DMS153 treated with DMSO at 0.1 percent for 48 hours (cell line): ENCODE measurements around the gene DIP2C.

Experiments used
- DNase-seq: peaks from one replicate; lab custom pipeline; 2025; ENCODE audit not compliant: unreplicated experiment; lab: John Stamatoyannopoulos, UW

Gene DIP2C

GRCh38 chr10:385571-386300 is 303.7 kb downstream of the DIP2C start:
- DNase-seq = no peak

- no peak for DNase-seq
Observed at GRCh38 chr10:384538-385305, 304.7 kb downstream of the DIP2C start.

- no peak for DNase-seq
Observed at GRCh38 chr10:383519-383918, 305.9 kb downstream of the DIP2C start.

- no peak for DNase-seq
Observed at GRCh38 chr10:381805-382204, 307.7 kb downstream of the DIP2C start.

- no peak for DNase-seq
Observed at GRCh38 chr10:381346-381745, 308.1 kb downstream of the DIP2C start.

- no peak for DNase-seq
Observed at GRCh38 chr10:380313-380940, 309.0 kb downstream of the DIP2C start.

- DNase-seq = no peak
Observed at GRCh38 chr10:378930-379704, 310.4 kb downstream of the DIP2C start.

- DNase-seq = no peak
Observed at GRCh38 chr10:378230-378929, 311.1 kb downstream of the DIP2C start.

- DNase-seq = no peak
Observed at GRCh38 chr10:377228-377627, 312.2 kb downstream of the DIP2C start.

- no peak for DNase-seq
Observed at GRCh38 chr10:375815-376505, 313.5 kb downstream of the DIP2C start.

- DNase-seq = no peak
Observed at GRCh38 chr10:374354-374753, 315.1 kb downstream of the DIP2C start.

GRCh38 chr10:373526-374309 is 315.8 kb downstream of the DIP2C start:
- no peak for DNase-seq

- no peak for DNase-seq
Observed at GRCh38 chr10:373015-373414, 316.5 kb downstream of the DIP2C start.

- DNase-seq = no peak
Observed at GRCh38 chr10:372566-372965, 316.9 kb downstream of the DIP2C start.

GRCh38 chr10:371515-371914 is 318.0 kb downstream of the DIP2C start:
- DNase-seq = no peak

- DNase-seq = no peak
Observed at GRCh38 chr10:370449-370825, 319.0 kb downstream of the DIP2C start.

- DNase-seq = no peak
Observed at GRCh38 chr10:369684-370448, 319.6 kb downstream of the DIP2C start.

- DNase-seq = no peak
Observed at GRCh38 chr10:369221-369683, 320.2 kb downstream of the DIP2C start.
